RPMI8226 (cell line): ENCODE measurements around the gene ARHGAP32.

ENCODE experiments used
- DNase-seq: peaks from one replicate; pipeline ENCODE4 v3.0.0-alpha.2; 2015

The ARHGAP32 gene

GRCh38 chr11:129106788-129107187 lies 85.3 kb downstream of the ARHGAP32 start:
- no peak for DNase-seq

- no peak for DNase-seq
These were observed 89.4 kb downstream of the ARHGAP32 start for GRCh38 chr11:129102756-129103155.

GRCh38 chr11:129102225-129102624 lies 89.9 kb downstream of the ARHGAP32 start:
- no peak for DNase-seq

DNA sequence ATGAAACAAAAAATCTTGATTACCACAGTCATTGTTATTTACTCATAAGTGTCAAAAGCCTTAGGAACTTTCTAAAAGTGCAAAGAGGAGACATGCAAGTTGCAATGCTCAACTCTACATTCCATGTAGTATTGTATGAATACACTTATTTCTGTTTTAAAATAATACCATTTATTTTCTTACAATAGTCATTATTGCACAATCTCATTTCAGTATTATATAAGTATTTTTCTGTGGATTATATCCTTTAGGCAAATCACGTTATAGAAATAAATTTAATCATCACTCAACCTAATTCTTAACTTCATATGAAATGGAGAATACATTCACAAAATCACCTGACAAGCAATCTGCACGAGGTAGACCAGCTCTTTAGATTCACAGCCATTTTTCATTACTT lies 98.8 kb downstream of the ARHGAP32 start:
- DNase-seq = no peak

- no peak for DNase-seq
These were observed 102.1 kb downstream of the ARHGAP32 start for GRCh38 chr11:129090056-129090455.

GRCh38 chr11:129089279-129089678 lies 102.8 kb downstream of the ARHGAP32 start:
- no peak for DNase-seq

DNA sequence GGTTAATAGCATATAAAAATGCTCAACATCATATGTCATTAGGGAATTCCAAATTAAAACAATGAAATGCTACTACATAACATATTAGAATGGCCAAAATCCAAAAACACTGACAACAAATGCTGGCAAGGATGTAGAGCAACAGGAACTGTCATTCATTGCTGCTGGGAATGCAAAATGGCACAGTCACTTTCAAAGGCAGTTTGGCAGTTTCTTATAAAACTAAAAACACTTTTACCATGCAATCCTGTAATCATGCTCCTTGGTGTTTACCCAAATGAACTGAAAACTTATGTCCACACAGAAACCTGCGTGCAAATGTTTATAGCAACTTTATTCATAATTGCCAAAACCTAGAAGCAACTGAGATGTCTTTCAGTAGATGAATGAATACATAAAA lies 105.1 kb downstream of the ARHGAP32 start:
- DNase-seq = no peak

GRCh38 chr11:129077191-129077590 lies 114.9 kb downstream of the ARHGAP32 start:
- no peak for DNase-seq

DNA sequence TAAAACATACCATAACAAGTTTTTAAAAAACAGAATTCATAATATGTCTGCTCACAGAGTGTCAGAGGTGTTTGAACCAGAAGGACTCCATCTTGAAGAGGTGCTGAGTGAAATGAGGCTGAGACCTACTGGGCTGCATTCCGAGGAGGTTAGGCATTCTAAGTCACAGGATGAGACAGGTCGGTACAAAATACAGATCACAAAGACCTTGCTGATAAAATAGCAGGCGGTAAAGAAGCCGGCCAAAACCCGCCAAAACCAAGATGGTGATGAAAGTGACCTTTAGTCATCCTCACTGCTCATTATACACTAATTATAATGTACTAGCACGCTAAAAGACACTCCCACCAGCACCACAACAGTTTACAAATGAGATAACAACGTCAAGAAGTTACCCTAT lies 116.4 kb downstream of the ARHGAP32 start:
- DNase-seq = no peak

DNA sequence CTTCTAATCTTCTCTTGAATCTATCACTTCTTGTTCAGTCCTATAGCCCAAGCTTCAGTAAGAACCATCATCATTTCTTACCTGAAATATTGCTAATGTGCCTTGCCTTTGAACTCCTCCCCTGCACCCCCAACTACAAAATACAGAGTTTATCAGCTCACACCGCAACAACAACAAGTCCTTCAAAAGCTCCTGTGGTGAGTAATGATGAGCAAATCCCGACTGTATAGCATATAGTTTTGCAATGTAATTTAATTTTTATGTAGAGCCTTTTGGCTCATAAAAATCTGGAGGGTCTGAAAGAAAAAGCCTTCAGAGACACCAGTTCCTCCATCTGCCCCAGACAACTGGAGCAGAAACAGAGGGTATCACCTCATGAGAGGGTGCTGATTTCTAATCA lies 124.7 kb downstream of the ARHGAP32 start:
- no peak for DNase-seq

DNA sequence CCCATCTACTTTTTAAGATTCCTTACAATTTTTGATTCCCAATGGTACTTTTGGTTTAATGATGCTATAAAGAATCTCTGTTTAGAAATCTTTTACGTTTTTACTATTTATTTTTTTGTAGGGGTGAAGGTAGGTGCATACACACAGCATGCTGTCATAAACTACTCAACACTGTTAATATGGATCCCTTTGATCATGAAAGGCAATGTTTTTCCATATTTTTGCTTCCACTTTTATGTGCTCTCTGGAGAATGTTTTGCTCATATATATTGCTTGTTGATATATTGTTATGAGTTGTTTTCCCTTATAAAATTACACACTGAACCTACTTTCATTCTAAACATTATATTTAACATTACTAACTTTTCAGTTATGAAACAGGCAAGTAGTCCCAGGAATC lies 125.9 kb downstream of the ARHGAP32 start:
- no peak for DNase-seq

GRCh38 chr11:129063118-129063517 lies 129.0 kb downstream of the ARHGAP32 start:
- DNase-seq = no peak

- DNase-seq = no peak
These were observed 130.5 kb downstream of the ARHGAP32 start for GRCh38 chr11:129061492-129062230.

- DNase-seq = no peak
These were observed 135.2 kb downstream of the ARHGAP32 start for GRCh38 chr11:129056916-129057315.

GRCh38 chr11:129055196-129055595 lies 136.9 kb downstream of the ARHGAP32 start:
- DNase-seq = no peak

DNA sequence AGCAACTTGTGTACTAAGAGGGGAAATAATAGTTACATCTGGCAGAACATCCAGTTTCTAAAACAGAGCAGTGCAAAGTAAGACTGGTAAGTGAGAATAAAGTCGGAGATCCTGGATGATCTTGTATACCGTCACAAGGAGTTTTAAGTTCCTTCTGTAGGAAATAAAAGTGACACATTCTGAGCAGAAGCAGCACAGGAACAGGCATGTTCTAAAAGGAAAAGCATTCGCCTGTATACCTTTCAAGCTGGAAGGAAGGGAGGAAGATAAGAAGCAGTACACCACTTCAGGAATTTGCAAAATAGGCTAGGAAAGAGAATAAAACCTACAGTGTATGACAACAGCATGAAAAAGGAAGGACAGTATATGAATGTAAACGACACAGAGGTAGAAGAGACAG lies 143.2 kb downstream of the ARHGAP32 start:
- DNase-seq = no peak

DNA sequence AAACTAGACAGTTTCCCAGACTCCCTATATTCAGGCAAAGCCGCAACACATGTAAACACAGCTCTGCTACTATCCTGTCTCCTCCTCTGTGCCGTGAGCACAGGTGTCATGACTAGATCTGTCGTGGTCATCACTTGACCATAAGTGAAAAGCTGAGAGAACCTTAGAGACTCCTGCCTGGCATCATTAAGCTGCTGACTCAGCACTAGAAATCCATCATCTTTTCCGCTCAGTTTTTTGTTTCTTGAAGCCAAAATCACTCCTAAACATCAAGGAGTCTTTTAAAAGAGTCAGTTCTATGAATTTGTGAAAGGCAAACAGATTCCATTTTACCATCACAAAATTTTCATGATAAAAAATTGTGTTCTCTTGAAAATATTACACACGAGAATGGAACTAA lies 147.0 kb downstream of the ARHGAP32 start:
- no peak for DNase-seq

- no peak for DNase-seq
These were observed 149.6 kb downstream of the ARHGAP32 start for GRCh38 chr11:129042503-129042902.

DNA sequence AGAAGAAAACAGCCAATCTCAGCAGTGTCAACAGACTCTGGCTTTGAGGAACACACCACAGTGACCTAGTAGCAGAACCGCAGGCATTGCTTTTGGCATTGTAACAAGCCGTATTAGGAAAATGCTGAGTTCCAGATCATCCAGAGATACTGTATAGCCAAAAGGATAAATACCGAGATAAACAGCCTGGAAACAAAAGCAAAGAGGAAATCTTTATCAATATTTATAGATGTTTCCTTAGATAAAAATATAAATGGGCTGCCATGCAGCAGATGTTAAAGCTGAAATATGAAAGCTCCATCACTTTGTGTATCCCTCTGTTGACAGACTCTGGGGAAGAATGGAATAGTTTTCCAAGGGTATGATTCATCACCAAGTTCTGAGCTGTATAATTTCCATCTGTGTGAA lies 150.5 kb downstream of the ARHGAP32 start:
- DNase-seq = no peak

- DNase-seq = no peak
These were observed 151.2 kb downstream of the ARHGAP32 start for GRCh38 chr11:129040934-129041333.

- no peak for DNase-seq
These were observed 156.9 kb downstream of the ARHGAP32 start for GRCh38 chr11:129035244-129035643.

DNA sequence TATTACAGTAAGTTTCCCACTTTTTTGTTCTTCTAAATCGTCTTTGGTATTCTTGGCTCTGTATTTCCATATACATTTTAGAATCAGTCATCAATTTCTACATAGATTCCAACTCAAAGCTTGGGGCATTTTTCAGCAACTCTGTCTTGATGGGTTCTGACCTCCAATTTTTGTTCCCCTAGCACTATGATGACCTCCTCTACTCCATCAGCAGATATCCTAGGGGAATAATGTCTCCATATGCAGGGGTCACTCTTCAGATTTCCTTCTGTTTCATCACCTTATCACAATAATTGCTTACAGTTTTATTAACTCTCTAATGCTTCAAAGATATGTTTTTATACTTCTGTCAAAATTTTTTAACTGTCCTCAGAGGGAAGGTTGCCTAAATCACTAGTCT lies 158.1 kb downstream of the ARHGAP32 start:
- no peak for DNase-seq

- DNase-seq = peak; percentile 23
These were observed 168.0 kb downstream of the ARHGAP32 start for GRCh38 chr11:129023968-129024676.

DNA sequence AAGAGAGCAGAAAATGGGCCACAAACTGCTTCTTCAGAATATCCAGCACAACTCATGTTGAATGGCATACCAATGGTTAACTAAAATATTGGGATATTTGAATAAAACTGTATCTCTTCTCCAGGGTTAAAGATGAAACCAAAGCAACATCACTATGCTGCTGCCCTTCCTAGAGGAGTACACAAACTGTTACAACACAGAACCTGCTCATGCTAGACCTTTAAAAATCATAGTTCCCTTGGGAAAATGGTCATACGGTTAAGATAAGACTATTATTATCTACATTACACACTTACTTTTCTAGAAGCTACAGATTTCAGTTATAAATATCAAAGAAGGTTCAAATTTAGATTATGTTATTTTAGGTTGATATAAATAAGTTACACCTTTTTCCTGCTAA lies 170.8 kb downstream of the ARHGAP32 start:
- DNase-seq = no peak

DNA sequence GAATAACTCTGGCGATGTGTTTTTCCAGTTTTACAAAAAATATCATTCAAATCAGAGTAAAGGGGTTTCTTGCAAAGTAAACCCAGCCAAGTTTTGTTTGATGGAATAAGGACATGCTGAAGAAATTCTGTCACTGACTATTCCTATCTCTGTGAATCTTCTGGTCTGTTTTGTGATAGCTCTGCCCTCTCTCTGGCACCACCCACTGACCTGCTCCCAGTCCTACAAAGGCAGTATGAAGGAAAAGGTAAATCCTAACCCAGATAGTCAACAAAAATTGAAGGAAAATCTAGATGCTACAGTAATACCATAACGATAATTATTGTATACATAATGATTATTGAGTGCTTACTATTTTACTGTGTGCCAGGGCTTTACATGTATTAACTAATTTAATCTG lies 173.1 kb downstream of the ARHGAP32 start:
- no peak for DNase-seq
